PC-9 (cell line): ENCODE data around the gene HCN1. TPM values are rescaled to one million over a fixed set of nuclear protein-coding genes. Genes with fewer than 3 reads are reported as not detected.

Experiments used
- BruUV-seq: library from RNA; stranded (reverse); fragments of 400-500 nt; replicated peaks from 2 replicates; lab custom pipeline; 2021; lab: Mats Ljungman, UMichigan
- CTCF ChIA-PET: fragments of 300-600 bp; sonication (Branson Sonifier 250); formaldehyde crosslinking; loops from one replicate; lab custom pipeline; 2022; ENCODE audit warnings: antibody characterized with exemption; lab: Charles Lee
- POLR2A ChIA-PET: fragments of 300-600 bp; sonication (Branson Sonifier 250); formaldehyde crosslinking; loops from one replicate; lab custom pipeline; 2022; ENCODE audit warnings: antibody characterized with exemption; ENCODE audit not compliant: unreplicated experiment; lab: Charles Lee
- DNase-seq, 2 experiments: peaks; one replicate each; pipeline versions ENCODE4 v3.0.0 to v3.0.0-alpha.2; 2015 to 2022; ENCODE audit warnings: mixed read lengths in 1 of 2
- H2AFZ ChIP-seq: fragments of 200-600 bp; sonication (generic); 2 replicates; pipeline ENCODE4 v1.8.1; 2017; ENCODE audit warnings: antibody characterized with exemption
- H3F3A ChIP-seq: fragments of 200-600 bp; sonication (generic); 2 replicates; pipeline ENCODE4 v1.8.1; 2017; ENCODE audit warnings: antibody characterized with exemption, mild to moderate bottlenecking, low read depth; ENCODE audit not compliant: insufficient read depth
- H3K27ac ChIP-seq: fragments of 200-600 bp; sonication (generic); 2 replicates; pipeline ENCODE4 v1.6.1; 2016; ENCODE audit warnings: mixed run types
- H3K27me3 ChIP-seq: fragments of 200-600 bp; sonication (generic); 2 replicates; pipeline ENCODE4 v1.6.1; 2016; ENCODE audit warnings: low read depth, mixed run types; ENCODE audit not compliant: insufficient read depth
- H3K36me3 ChIP-seq: fragments of 200-600 bp; sonication (generic); 2 replicates; pipeline ENCODE4 v1.6.1; 2016; ENCODE audit warnings: low read depth, mixed run types
- H3K4me1 ChIP-seq: fragments of 200-600 bp; sonication (generic); replicated peaks from 2 replicates; pipeline ENCODE4 v1.6.1; 2016; ENCODE audit warnings: mixed run types; ENCODE audit not compliant: insufficient read depth
- H3K4me2 ChIP-seq: fragments of 200-600 bp; sonication (generic); 2 replicates; pipeline ENCODE4 v1.6.1; 2017; ENCODE audit warnings: mixed run types
- H3K4me3 ChIP-seq: fragments of 200-600 bp; sonication (generic); 2 replicates; pipeline ENCODE4 v1.6.1; 2016; ENCODE audit warnings: mixed run types
- H3K79me2 ChIP-seq: fragments of 200-600 bp; sonication (generic); 2 replicates; pipeline ENCODE4 v1.6.1; 2017; ENCODE audit warnings: low read depth, mixed run types
- H3K9me2 ChIP-seq: fragments of 200-600 bp; sonication (generic); 2 replicates; pipeline ENCODE4 v1.8.1; 2017; ENCODE audit warnings: mild to moderate bottlenecking; ENCODE audit not compliant: insufficient read depth
- H3K9me3 ChIP-seq: fragments of 200-600 bp; sonication (generic); 2 replicates; pipeline ENCODE4 v1.8.1; 2016; ENCODE audit warnings: low read depth; ENCODE audit not compliant: insufficient read depth
- H4K20me1 ChIP-seq: fragments of 200-600 bp; sonication (generic); 2 replicates; pipeline ENCODE4 v1.8.1; 2017; ENCODE audit not compliant: insufficient read depth
- EZH2 ChIP-seq: fragments of 200-600 bp; sonication (generic); IDR thresholded peaks from 2 replicates; pipeline ENCODE4 v1.8.0; 2017; ENCODE audit warnings: antibody characterized with exemption, low read depth
- intact Hi-C: fragments of 100-400 bp; cut with micrococcal nuclease; formaldehyde crosslinking; loops from one replicate; pipeline ENCODE4 v1.10.0; 2022; ENCODE audit not compliant: unreplicated experiment
- total RNA-seq: library from RNA; stranded (reverse); gene quantifications from 2 replicates; pipeline ENCODE4 v1.2.3, GENCODE V29; 2021
- TF ChIP-seq, protein P1 (sequence below): fragments of 200-600 bp; sonication (generic); conservative IDR thresholded peaks from 2 replicates; pipeline ENCODE4 v1.6.1; 2017; ENCODE audit warnings: mixed run types, antibody characterized with exemption, mild to moderate bottlenecking, moderate library complexity

The HCN1 gene
- total RNA-seq, 1 experiment from 2014 or later, result not detected

DNA sequence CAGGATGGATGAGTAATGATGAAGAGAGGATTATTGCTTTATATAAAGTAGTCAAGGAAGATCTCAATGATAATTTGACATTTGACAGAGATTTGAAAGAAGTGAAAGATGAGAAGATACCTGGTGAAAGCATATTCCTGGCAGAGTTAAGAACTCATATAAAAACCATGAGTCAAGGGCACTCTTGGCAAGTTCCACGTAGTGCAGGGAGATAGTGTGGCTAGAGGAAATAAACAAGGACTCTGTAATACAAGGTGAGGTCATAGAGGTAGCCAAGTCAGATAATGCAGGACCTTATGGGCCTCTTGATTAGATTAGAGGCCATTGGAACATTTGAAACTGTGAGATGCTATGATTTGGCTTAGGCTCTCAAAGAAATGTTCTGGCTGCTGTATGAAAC, 72.3 kb downstream of the HCN1 start:
- no peaks in the 10 kb centered on the region for H4K20me1 ChIP-seq
- no peak overlapping the region for H3K27ac ChIP-seq
- no peaks in the 10 kb centered on the region for H3K9me2 ChIP-seq
- no peak overlapping the region for H3K4me2 ChIP-seq
- no peak for TF ChIP-seq EZH2
- H3K4me1 ChIP-seq, result no peaks in the 10 kb centered on the region
- no TSS peak for BruUV-seq
- no peak overlapping the region for H2AFZ ChIP-seq
- intact Hi-C loops, result no loop called here
- ChIA-PET POLR2A (no interaction called here), CTCF (no interaction called here)
- no peaks in the 10 kb centered on the region for H3F3A ChIP-seq
- H3K27me3 ChIP-seq, result no peaks in the 10 kb centered on the region
- no peaks in the 10 kb centered on the region for H3K36me3 ChIP-seq
- DNase-seq, result no peak
- H3K9me3 ChIP-seq, result no peaks in the 10 kb centered on the region; the same call in 1 of the 2 replicates
- H3K79me2 ChIP-seq, result no peaks in the 10 kb centered on the region
- H3K4me3 ChIP-seq, result no peak overlapping the region

DNA sequence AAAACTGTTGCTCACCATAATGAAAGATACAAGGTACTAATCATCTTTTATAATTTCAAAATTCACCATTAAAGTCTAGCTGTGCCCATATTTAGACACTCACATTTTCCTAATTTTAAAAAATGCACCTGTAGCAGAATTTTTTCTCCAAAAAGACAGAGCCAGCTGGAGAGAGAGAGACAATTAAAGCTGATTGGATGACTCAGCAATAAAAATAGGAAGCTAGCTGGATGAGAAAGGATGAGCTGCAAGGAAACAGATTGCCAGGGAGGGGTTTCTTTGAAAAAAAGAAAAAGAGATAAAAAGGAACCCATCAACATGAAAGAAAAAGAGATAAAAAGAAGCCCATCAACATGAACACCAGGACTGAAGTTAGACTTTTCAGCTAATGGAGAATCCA, 73.8 kb downstream of the HCN1 start:
- Histone ChIP-seq H3K27ac (no peak overlapping the region), H3K79me2 (no peaks in the 10 kb centered on the region), H3K27me3 (no peaks in the 10 kb centered on the region), H4K20me1 (no peaks in the 10 kb centered on the region), H3K4me2 (no peak overlapping the region), H3F3A (no peaks in the 10 kb centered on the region), H3K4me1 (no peaks in the 10 kb centered on the region), H3K9me2 (no peaks in the 10 kb centered on the region), H2AFZ (no peak overlapping the region), H3K36me3 (no peaks in the 10 kb centered on the region), H3K9me3 (no peaks in the 10 kb centered on the region; the same call in 1 of the 2 replicates), H3K4me3 (no peak overlapping the region)
- intact Hi-C loops, result no loop called here
- CTCF ChIA-PET, result no interaction called here
- BruUV-seq, result no TSS peak
- TF ChIP-seq, protein P1, sequence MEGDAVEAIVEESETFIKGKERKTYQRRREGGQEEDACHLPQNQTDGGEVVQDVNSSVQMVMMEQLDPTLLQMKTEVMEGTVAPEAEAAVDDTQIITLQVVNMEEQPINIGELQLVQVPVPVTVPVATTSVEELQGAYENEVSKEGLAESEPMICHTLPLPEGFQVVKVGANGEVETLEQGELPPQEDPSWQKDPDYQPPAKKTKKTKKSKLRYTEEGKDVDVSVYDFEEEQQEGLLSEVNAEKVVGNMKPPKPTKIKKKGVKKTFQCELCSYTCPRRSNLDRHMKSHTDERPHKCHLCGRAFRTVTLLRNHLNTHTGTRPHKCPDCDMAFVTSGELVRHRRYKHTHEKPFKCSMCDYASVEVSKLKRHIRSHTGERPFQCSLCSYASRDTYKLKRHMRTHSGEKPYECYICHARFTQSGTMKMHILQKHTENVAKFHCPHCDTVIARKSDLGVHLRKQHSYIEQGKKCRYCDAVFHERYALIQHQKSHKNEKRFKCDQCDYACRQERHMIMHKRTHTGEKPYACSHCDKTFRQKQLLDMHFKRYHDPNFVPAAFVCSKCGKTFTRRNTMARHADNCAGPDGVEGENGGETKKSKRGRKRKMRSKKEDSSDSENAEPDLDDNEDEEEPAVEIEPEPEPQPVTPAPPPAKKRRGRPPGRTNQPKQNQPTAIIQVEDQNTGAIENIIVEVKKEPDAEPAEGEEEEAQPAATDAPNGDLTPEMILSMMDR, result no peak
- no peak for TF ChIP-seq EZH2
- DNase-seq, result no peak
- POLR2A ChIA-PET, result no interaction called here

DNA sequence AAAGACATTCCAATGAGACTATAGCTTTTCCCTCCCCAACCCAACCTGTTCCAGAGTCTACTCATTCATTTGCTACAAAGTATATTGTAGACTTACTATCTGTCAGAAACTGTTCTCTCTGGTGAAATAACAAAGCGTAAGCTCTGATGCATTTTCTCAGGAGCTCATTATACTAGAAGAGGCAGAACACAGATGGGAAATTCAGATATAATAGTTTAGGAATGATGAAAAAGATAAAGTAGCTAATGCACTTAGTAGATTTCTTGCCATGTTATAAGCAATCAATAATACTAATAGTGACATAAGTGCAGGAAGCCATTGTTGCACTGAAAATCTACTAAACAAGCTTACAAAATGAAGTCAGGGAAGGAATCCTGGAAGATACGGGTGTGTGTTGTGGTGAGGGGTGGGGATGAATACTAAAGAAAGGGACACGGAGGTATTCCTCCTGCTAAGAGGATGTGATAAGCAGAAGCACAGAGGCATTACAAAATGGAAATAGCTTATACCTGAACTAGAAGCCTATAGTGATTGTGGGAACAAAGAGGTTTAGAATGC, 78.2 kb downstream of the HCN1 start:
- DNase-seq, result no peak
- no peak for TF ChIP-seq EZH2
- TF ChIP-seq, protein P1, result no peak
- ChIA-PET CTCF (no interaction called here), POLR2A (interaction anchor here (0.6 kb wide), 1 partner anchor 456 kb away, joined by 3 read pairs; no protein-coding TSS in a partner anchor)
- Histone ChIP-seq H3K27ac (no peak overlapping the region), H3K79me2 (no peaks in the 10 kb centered on the region), H3K4me1 (no peaks in the 10 kb centered on the region), H3K9me2 (no peaks in the 10 kb centered on the region), H3F3A (no peaks in the 10 kb centered on the region), H3K27me3 (no peaks in the 10 kb centered on the region), H2AFZ (no peak overlapping the region), H3K9me3 (no peaks in the 10 kb centered on the region), H3K4me2 (no peak overlapping the region), H3K36me3 (no peaks in the 10 kb centered on the region), H4K20me1 (no peaks in the 10 kb centered on the region), H3K4me3 (no peak overlapping the region)
- no TSS peak for BruUV-seq
- intact Hi-C loops, result no loop called here

DNA sequence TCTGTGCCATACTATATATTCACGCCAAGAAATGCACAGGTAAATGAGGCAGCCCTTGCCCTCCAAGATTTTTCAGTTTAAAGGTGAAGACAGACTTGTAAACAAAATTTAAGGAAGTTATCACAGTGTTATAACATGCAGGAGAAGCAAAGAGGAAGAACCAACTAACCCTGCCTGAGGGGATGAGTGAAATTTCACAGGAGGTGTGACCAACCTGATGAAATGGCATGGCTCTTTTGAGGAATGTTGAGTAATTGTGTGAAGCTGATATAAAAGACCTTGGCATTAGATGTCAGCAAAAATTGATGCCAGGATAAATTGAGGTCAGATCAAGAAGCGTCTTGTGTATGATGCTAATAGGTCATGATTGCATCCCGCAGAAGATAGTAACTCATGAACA, 86.5 kb downstream of the HCN1 start:
- Histone ChIP-seq H3F3A (no peaks in the 10 kb centered on the region), H2AFZ (no peak overlapping the region), H3K4me1 (no peaks in the 10 kb centered on the region), H3K4me3 (no peak overlapping the region), H4K20me1 (no peaks in the 10 kb centered on the region), H3K27ac (no peak overlapping the region), H3K9me2 (no peaks in the 10 kb centered on the region), H3K9me3 (no peaks in the 10 kb centered on the region), H3K36me3 (no peaks in the 10 kb centered on the region), H3K79me2 (no peaks in the 10 kb centered on the region), H3K27me3 (no peaks in the 10 kb centered on the region), H3K4me2 (no peak overlapping the region)
- ChIA-PET POLR2A (no interaction called here), CTCF (no interaction called here)
- DNase-seq, result no peak
- BruUV-seq, result no TSS peak
- intact Hi-C loops, result no loop called here
- TF ChIP-seq, protein P1, result no peak
- no peak for TF ChIP-seq EZH2
